ENCODE results near the gene TMEM220. TPM values are rescaled to one million over a fixed set of nuclear protein-coding genes. Genes with fewer than 3 reads are reported as not detected.

Gene TMEM220
- polyA plus RNA-seq, 1 of the 3 experiments (the other 2 are of a cell fraction) = 2.7 TPM

DNA sequence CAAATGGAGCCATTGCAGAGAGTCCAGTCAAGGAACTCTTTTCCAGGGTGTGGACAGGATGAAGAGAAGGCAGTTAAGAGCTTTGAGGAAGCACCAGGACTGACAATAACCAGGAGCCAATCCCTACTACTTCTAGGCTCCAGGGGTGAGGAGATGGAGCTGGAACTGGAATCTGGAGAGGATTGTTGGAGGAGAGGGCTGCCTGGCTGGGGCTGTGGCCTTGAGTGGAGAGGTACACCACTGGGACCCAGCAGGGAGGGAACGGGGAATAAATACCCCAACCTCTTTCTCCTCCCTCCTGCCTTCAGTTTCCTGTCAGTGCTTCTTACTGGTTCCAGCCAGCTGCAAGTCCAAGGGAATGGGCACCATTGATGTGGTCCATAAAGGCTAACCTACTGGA is 32.2 kb upstream of the TMEM220 start (continued):
- no peak for TF ChIP-seq REST (IDR thresholded peaks at IDR 0.05; ENCODE audit: low read depth, low read length)
- TF ChIP-seq YY1 (IDR thresholded peaks at IDR 0.05; ENCODE audit: low read depth) = no peak
- no peak for TF ChIP-seq MEF2A (IDR thresholded peaks at IDR 0.05; ENCODE audit: borderline replicate concordance, low read depth)
- TF ChIP-seq, protein P1, sequence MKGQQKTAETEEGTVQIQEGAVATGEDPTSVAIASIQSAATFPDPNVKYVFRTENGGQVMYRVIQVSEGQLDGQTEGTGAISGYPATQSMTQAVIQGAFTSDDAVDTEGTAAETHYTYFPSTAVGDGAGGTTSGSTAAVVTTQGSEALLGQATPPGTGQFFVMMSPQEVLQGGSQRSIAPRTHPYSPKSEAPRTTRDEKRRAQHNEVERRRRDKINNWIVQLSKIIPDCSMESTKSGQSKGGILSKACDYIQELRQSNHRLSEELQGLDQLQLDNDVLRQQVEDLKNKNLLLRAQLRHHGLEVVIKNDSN (IDR thresholded peaks at IDR 0.05; ENCODE audit: borderline replicate concordance, low read depth) = no peak
- no peak for TF ChIP-seq TAF1 (IDR thresholded peaks at IDR 0.05; ENCODE audit: borderline replicate concordance, low read depth, low read length)
- no peak for TF ChIP-seq NFIC (IDR thresholded peaks at IDR 0.05; ENCODE audit: borderline replicate concordance)
- TF ChIP-seq ZBTB33 (IDR thresholded peaks at IDR 0.05; ENCODE audit: borderline replicate concordance, low read depth) = no peak
- no peak for TF ChIP-seq JUND (IDR thresholded peaks at IDR 0.05)
- TF ChIP-seq TCF12 (IDR thresholded peaks at IDR 0.05) = no peak

DNA sequence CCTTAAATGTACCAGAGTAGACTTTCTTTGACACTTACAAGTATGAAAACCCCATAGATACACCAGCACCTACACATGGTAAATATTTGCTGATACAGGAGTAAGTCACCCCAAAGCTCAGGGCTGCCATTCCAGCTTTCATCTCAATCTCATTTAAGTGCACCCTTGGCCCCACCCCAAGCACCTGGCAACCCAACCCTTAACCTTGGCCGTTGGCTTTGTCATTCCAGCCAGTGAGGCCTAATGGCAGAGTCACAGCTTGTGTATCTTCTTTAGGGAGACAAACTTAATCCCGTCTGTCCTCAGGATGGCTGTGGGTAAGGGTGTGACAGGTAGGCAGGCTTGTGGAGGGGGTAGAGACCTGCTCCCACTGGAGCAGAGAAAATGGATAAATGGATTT is 31.5 kb upstream of the TMEM220 start:
- POLR2A ChIA-PET = no interaction called here
- no peak for TF ChIP-seq ELF1 (IDR thresholded peaks at IDR 0.05)
- no peak for TF ChIP-seq EP300 (IDR thresholded peaks at IDR 0.05; ENCODE audit: borderline replicate concordance in 1 of 2, low read depth in 1 of 2, low read length in 1 of 2)
- TF ChIP-seq MXI1 (IDR thresholded peaks at IDR 0.05; ENCODE audit: low read depth, low read length) = no peak
- no peak for TF ChIP-seq YY1 (IDR thresholded peaks at IDR 0.05; ENCODE audit: low read depth)
- no peak for TF ChIP-seq FOXM1 (IDR thresholded peaks at IDR 0.05; ENCODE audit: low read depth)
- TF ChIP-seq RAD21 (IDR thresholded peaks at IDR 0.05; ENCODE audit: low read length) = no peak
- TF ChIP-seq POLR2AphosphoS5 (IDR thresholded peaks at IDR 0.05; ENCODE audit: low read depth, low read length) = no peak
- TF ChIP-seq GABPA (IDR thresholded peaks at IDR 0.05; ENCODE audit: low read depth) = no peak
- TF ChIP-seq ZBTB33 (IDR thresholded peaks at IDR 0.05; ENCODE audit: borderline replicate concordance, low read depth) = no peak
- TF ChIP-seq MAX (IDR thresholded peaks at IDR 0.05; ENCODE audit: low read depth) = no peak
- TF ChIP-seq, protein P1 (IDR thresholded peaks at IDR 0.05; ENCODE audit: borderline replicate concordance, low read depth) = no peak
- no peak for TF ChIP-seq TCF12 (IDR thresholded peaks at IDR 0.05)
- TF ChIP-seq MEF2A (IDR thresholded peaks at IDR 0.05; ENCODE audit: borderline replicate concordance, low read depth) = no peak
- TF ChIP-seq RXRA (IDR thresholded peaks at IDR 0.05; ENCODE audit: borderline replicate concordance, low read depth) = no peak
- TF ChIP-seq, protein P2, sequence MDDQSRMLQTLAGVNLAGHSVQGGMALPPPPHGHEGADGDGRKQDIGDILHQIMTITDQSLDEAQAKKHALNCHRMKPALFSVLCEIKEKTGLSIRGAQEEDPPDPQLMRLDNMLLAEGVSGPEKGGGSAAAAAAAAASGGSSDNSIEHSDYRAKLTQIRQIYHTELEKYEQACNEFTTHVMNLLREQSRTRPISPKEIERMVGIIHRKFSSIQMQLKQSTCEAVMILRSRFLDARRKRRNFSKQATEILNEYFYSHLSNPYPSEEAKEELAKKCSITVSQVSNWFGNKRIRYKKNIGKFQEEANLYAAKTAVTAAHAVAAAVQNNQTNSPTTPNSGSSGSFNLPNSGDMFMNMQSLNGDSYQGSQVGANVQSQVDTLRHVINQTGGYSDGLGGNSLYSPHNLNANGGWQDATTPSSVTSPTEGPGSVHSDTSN (IDR thresholded peaks at IDR 0.05) = no peak
- no peak for TF ChIP-seq EZH2phosphoT487 (IDR thresholded peaks at IDR 0.05; ENCODE audit: borderline replicate concordance, low read depth)
- no peak for TF ChIP-seq TEAD4 (IDR thresholded peaks at IDR 0.05; ENCODE audit: borderline replicate concordance, insufficient read depth)
- no peak for TF ChIP-seq RCOR1 (IDR thresholded peaks at IDR 0.05; ENCODE audit: low read length)

More for the DNA sequence above, 31.5 kb upstream of the TMEM220 start:
- H2AFZ ChIP-seq (ENCODE audit: low read depth) = no peak overlapping the region
- H3K36me3 ChIP-seq (replicated peaks in 1 of 2; ENCODE audit: control insufficient read depth in 1 of 2, insufficient read depth in 2 of 2, low read length in 1 of 2) = no peaks in the 10 kb centered on the region
- no peak overlapping the region for H3K4me3 ChIP-seq (ENCODE audit: low read depth in 2 of 2, low read length in 1 of 2)
- no peak overlapping the region for H3K27ac ChIP-seq (ENCODE audit: low read depth in 2 of 2, low read length in 1 of 2)
- H3K9ac ChIP-seq = no peak overlapping the region
- DNase-seq = no peak
- no peaks in the 10 kb centered on the region for H3F3A ChIP-seq (replicated peaks; ENCODE audit: insufficient read depth)
- H3K9me2 ChIP-seq = no peaks in the 10 kb centered on the region
- H3K9me3 ChIP-seq = no peaks in the 10 kb centered on the region
- H4K20me1 ChIP-seq (ENCODE audit: insufficient read depth) = no peaks in the 10 kb centered on the region
- H3K27me3 ChIP-seq (ENCODE audit: insufficient read depth) = no peaks in the 10 kb centered on the region
- no peaks in the 10 kb centered on the region for H3K79me2 ChIP-seq (ENCODE audit: insufficient read depth)
- H3K4me1 ChIP-seq (ENCODE audit: control insufficient read depth in 1 of 2, insufficient read depth in 2 of 2, low read depth in 1 of 2, low read length in 1 of 2) = peaks cover 0 to 15% of the 10 kb centered on the region in 2 experiments; a peak in 1 of 4 replicates
- CTCF ChIA-PET = interaction anchor here (0.9 to 3.0 kb wide), 3 partner anchors 12 to 113 kb away, joined by 3 to 12 read pairs (median 11); no protein-coding TSS in a partner anchor
- no peak overlapping the region for H3K4me2 ChIP-seq
- WGBS (ENCODE audit: low lambda C conversion rate) = 27% methylated on average over 2 of the region's 2 CpGs

Data from SK-N-SH (cell line).